HepG2 (cell line): Measurements from ENCODE around the gene SELENOT. TPM values are rescaled to one million over a fixed set of nuclear protein-coding genes. Genes with fewer than 3 reads are reported as not detected.

Experiments
- AGO2 ChIP-seq: fragments of 200-400 bp; formaldehyde crosslinking; optimal IDR thresholded peaks from 2 replicates; pipeline ENCODE3; 2017; ENCODE audit warnings: mild to moderate bottlenecking, low read depth, low read length, moderate library complexity
- BORCS8-MEF2B ChIP-seq: sonication (generic); formaldehyde crosslinking; IDR thresholded peaks from 2 replicates; pipeline ENCODE4 v1.8.0; 2022; ENCODE audit warnings: mild to moderate bottlenecking, missing genetic modification reagents
- FOXK2 ChIP-seq: fragments of 450-650 bp; IDR thresholded peaks from 2 replicates; pipeline ENCODE4 v1.6.1; 2016
- KDM5A ChIP-seq: fragments of 200-600 bp; sonication (generic); IDR thresholded peaks from 2 replicates; pipeline ENCODE4 v1.7.0; 2018; ENCODE audit warnings: antibody characterized with exemption, mild to moderate bottlenecking, low read length, borderline replicate concordance
- KLF11 ChIP-seq: IDR thresholded peaks from 2 replicates; pipeline ENCODE4 v1.6.1; 2016; ENCODE audit warnings: missing compliant biosample characterization
- KLF12 ChIP-seq: sonication (generic); formaldehyde crosslinking; IDR thresholded peaks from 2 replicates; pipeline ENCODE4 v1.4.0; 2020; ENCODE audit warnings: missing genetic modification reagents, borderline replicate concordance
- MZF1 ChIP-seq: sonication (generic); formaldehyde crosslinking; IDR thresholded peaks from 2 replicates; pipeline ENCODE4 v1.8.1; 2023; ENCODE audit warnings: mild to moderate bottlenecking, missing genetic modification reagents, borderline replicate concordance
- NFKBIZ ChIP-seq: IDR thresholded peaks from 2 replicates; pipeline ENCODE4 v1.6.1; 2018; ENCODE audit warnings: missing genetic modification reagents, missing compliant biosample characterization
- NR1H2 ChIP-seq: sonication (generic); formaldehyde crosslinking; IDR thresholded peaks from 2 replicates; pipeline ENCODE4 v1.8.1; 2022; ENCODE audit warnings: low read depth, missing genetic modification reagents, borderline replicate concordance
- RAD21 ChIP-seq: fragments of 450-650 bp; formaldehyde crosslinking; IDR thresholded peaks from 2 replicates; pipeline ENCODE4 v1.5.0; 2020; ENCODE audit warnings: mild to moderate bottlenecking
- RARA ChIP-seq: IDR thresholded peaks from 2 replicates; pipeline ENCODE4 v1.6.1; 2016; ENCODE audit warnings: missing genetic modification reagents, missing compliant biosample characterization
- SCMH1 ChIP-seq: sonication (generic); formaldehyde crosslinking; IDR thresholded peaks from 2 replicates; pipeline ENCODE4 v1.9.0; 2021; ENCODE audit warnings: missing genetic modification reagents, mild to moderate bottlenecking, borderline replicate concordance
- SMC3 ChIP-seq: IDR thresholded peaks from 2 replicates; pipeline ENCODE4 v1.6.1; 2011; ENCODE audit warnings: low read length, improper control_type of control experiment
- XBP1 ChIP-seq: sonication (generic); formaldehyde crosslinking; IDR thresholded peaks from 2 replicates; pipeline ENCODE4 v1.5.0; 2020; ENCODE audit warnings: missing genetic modification reagents
- ZMAT3 ChIP-seq: sonication (generic); formaldehyde crosslinking; conservative IDR thresholded peaks from 2 replicates; pipeline ENCODE4 v1.7.0; 2021; ENCODE audit warnings: missing genetic modification reagents
- ZNF263 ChIP-seq: sonication (generic); formaldehyde crosslinking; IDR thresholded peaks from 2 replicates; pipeline ENCODE4 v1.4.0; 2020; ENCODE audit warnings: missing genetic modification reagents
- ZNF547 ChIP-seq: sonication (generic); formaldehyde crosslinking; IDR thresholded peaks from 2 replicates; pipeline ENCODE4 v1.5.1; 2020; ENCODE audit warnings: mild to moderate bottlenecking, missing genetic modification reagents
- ZNF549 ChIP-seq: sonication (generic); formaldehyde crosslinking; IDR thresholded peaks from 2 replicates; pipeline ENCODE4 v1.5.0; 2020; ENCODE audit warnings: missing genetic modification reagents
- ZNF563 ChIP-seq: sonication (generic); formaldehyde crosslinking; IDR thresholded peaks from 2 replicates; pipeline ENCODE4 v1.8.0; 2022; ENCODE audit warnings: mild to moderate bottlenecking, moderate library complexity, missing genetic modification reagents
- ZNF660 ChIP-seq: sonication (generic); formaldehyde crosslinking; IDR thresholded peaks from 2 replicates; pipeline ENCODE4 v1.5.1; 2020; ENCODE audit warnings: mild to moderate bottlenecking, low read depth, missing genetic modification reagents, borderline replicate concordance
- polyA plus RNA-seq, 8 experiments: library from polyadenylated mRNA; depleted of rRNA in 3 of 8; stranded (reverse) in 7 of 8; unstranded in 1 of 8; fragments of >200 nt; fragmentation: Illumina TruSeq in 4 of 8; extraction: Trizol in 4 of 8; gene quantifications; 2 replicates each; pipeline versions ENCODE4 v1.2.1 to v1.2.3, GENCODE V29; 2011 to 2016; ENCODE audit warnings: low read depth in 4 of 8, missing spikeins in 1 of 8, mixed read lengths in 1 of 8; ENCODE audit not compliant: insufficient read depth in 1 of 8
- total RNA-seq, 5 experiments: library from RNA; depleted of rRNA; stranded (reverse); fragments of >200 nt; fragmentation: Illumina TruSeq; extraction: Trizol; gene quantifications; 2 replicates each; pipeline ENCODE4 v1.2.3, GENCODE V29; 2016; ENCODE audit warnings: low read depth in 1 of 5
- TF ChIP-seq, protein P1 (sequence below): sonication (generic); formaldehyde crosslinking; IDR thresholded peaks from 2 replicates; pipeline ENCODE4 v1.8.0; 2022; ENCODE audit warnings: mild to moderate bottlenecking, missing genetic modification reagents, borderline replicate concordance
- TF ChIP-seq, protein P2 (sequence below): sonication (generic); formaldehyde crosslinking; conservative IDR thresholded peaks from 2 replicates; pipeline ENCODE4 v1.8.0; 2022; ENCODE audit warnings: low read depth, missing genetic modification reagents
- TF ChIP-seq, protein P3 (sequence below): sonication (generic); formaldehyde crosslinking; IDR thresholded peaks from 2 replicates; pipeline ENCODE4 v1.4.0; 2020; ENCODE audit warnings: missing genetic modification reagents; ENCODE audit errors: not compliant biosample characterization
- TF ChIP-seq, protein P4 (sequence below): sonication (generic); formaldehyde crosslinking; IDR thresholded peaks from 2 replicates; pipeline ENCODE4 v1.4.0; 2020; ENCODE audit warnings: missing genetic modification reagents

The SELENOT gene
- total and polyA plus RNA-seq, 2 of the 13 experiments (the other 11 are each of a cell fraction or from before 2014, with no cell fraction given): 122 to 273 TPM

DNA sequence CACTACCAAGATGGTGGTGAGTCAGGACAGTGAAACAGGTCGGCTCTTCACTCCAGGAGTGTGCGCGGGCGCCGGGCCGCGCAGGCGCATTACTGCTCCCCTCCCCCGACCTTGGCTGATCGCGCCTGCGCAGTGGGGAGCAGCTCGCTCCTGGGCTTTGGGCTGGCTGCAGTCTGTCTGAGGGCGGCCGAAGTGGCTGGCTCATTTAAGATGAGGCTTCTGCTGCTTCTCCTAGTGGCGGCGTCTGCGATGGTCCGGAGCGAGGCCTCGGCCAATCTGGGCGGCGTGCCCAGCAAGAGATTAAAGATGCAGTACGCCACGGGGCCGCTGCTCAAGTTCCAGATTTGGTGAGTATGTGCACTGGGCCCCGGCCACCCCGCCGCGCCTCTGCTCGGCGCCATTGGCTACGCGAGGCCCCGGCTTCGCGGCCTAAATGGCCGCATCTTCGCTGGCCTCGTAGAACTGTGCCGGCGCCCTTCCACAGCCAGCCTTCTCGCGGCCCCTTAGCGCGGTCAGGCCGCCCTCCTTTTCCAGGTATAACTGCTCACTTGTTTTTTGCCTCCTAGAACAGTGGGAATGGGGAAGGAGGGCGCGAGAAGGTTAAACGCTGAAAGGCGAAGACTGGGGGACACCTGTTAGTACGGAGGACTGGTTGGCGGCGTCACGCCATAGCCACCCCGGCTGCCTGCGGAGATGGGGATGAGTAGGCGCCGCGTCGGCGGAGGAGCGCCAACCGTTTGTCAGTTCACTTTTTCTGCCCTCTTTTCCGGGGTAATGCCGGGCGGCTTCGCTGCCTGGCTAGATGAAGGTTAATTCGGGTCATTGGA is at the start of gene SELENOT (continued):
- TF ChIP-seq KDM5A (peak; percentile 78; the same call in 1 of the 2 replicates), MZF1 (CRISPR knock-in tag) (0 out of 2 replicates have a peak, but pooled peaks have one; percentile 78), ZNF563 (CRISPR knock-in tag) (peak; percentile 91), ZNF547 (CRISPR knock-in tag) (peak; percentile 97; the same call in 1 of the 2 replicates), ZNF660 (CRISPR knock-in tag) (no peak; the same call in 1 of the 2 replicates), BORCS8-MEF2B (CRISPR knock-in tag) (peak; percentile 90), ZNF263 (peak; percentile 60; the same call in 1 of the 2 replicates), RARA (CRISPR knock-in tag) (peak; percentile 15; the same call in 1 of the 2 replicates), ZNF549 (CRISPR knock-in tag) (no peak), ZMAT3 (CRISPR knock-in tag) (peak; percentile 98), NFKBIZ (CRISPR knock-in tag) (no peak), SCMH1 (CRISPR knock-in tag) (no peak), KLF12 (CRISPR knock-in tag) (peak; percentile 86; the same call in 1 of the 2 replicates), KLF11 (peak; percentile 56; the same call in 1 of the 2 replicates), SMC3 (no peak), XBP1 (peak; percentile 61; the same call in 1 of the 2 replicates), RAD21 (CRISPR knock-in tag) (0 out of 2 replicates have a peak, but pooled peaks have one; percentile 35), AGO2 (peak; percentile 61), NR1H2 (0 out of 2 replicates have a peak, but pooled peaks have one; percentile 32), FOXK2 (no peak)
- TF ChIP-seq, protein P1, sequence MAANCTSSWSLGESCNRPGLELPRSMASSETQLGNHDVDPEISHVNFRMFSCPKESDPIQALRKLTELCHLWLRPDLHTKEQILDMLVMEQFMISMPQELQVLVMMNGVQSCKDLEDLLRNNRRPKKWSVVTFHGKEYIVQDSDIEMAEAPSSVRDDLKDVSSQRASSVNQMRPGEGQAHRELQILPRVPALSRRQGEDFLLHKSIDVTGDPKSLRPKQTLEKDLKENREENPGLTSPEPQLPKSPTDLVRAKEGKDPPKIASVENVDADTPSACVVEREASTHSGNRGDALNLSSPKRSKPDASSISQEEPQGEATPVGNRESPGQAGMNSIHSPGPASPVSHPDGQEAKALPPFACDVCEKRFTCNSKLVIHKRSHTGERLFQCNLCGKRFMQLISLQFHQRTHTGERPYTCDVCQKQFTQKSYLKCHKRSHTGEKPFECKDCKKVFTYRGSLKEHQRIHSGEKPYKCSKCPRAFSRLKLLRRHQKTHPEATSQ: peak; percentile 82; the same call in 1 of the 2 replicates
- TF ChIP-seq, protein P2, sequence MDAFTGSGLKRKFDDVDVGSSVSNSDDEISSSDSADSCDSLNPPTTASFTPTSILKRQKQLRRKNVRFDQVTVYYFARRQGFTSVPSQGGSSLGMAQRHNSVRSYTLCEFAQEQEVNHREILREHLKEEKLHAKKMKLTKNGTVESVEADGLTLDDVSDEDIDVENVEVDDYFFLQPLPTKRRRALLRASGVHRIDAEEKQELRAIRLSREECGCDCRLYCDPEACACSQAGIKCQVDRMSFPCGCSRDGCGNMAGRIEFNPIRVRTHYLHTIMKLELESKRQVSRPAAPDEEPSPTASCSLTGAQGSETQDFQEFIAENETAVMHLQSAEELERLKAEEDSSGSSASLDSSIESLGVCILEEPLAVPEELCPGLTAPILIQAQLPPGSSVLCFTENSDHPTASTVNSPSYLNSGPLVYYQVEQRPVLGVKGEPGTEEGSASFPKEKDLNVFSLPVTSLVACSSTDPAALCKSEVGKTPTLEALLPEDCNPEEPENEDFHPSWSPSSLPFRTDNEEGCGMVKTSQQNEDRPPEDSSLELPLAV (CRISPR knock-in tag): no peak
- TF ChIP-seq, protein P3, sequence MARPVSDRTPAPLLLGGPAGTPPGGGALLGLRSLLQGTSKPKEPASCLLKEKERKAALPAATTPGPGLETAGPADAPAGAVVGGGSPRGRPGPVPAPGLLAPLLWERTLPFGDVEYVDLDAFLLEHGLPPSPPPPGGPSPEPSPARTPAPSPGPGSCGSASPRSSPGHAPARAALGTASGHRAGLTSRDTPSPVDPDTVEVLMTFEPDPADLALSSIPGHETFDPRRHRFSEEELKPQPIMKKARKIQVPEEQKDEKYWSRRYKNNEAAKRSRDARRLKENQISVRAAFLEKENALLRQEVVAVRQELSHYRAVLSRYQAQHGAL (CRISPR knock-in tag): no peak
- TF ChIP-seq, protein P4, sequence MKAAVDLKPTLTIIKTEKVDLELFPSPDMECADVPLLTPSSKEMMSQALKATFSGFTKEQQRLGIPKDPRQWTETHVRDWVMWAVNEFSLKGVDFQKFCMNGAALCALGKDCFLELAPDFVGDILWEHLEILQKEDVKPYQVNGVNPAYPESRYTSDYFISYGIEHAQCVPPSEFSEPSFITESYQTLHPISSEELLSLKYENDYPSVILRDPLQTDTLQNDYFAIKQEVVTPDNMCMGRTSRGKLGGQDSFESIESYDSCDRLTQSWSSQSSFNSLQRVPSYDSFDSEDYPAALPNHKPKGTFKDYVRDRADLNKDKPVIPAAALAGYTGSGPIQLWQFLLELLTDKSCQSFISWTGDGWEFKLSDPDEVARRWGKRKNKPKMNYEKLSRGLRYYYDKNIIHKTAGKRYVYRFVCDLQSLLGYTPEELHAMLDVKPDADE: no peak
